ENCODE data around the gene NPEPL1. TPM values are rescaled to one million over a fixed set of nuclear protein-coding genes. Genes with fewer than 3 reads are reported as not detected.

Gene NPEPL1
- polyA plus RNA-seq, 1 donor (not counting 4 experiments of a cell fraction or from before 2014, with no cell fraction given) = 4.4 TPM

DNA sequence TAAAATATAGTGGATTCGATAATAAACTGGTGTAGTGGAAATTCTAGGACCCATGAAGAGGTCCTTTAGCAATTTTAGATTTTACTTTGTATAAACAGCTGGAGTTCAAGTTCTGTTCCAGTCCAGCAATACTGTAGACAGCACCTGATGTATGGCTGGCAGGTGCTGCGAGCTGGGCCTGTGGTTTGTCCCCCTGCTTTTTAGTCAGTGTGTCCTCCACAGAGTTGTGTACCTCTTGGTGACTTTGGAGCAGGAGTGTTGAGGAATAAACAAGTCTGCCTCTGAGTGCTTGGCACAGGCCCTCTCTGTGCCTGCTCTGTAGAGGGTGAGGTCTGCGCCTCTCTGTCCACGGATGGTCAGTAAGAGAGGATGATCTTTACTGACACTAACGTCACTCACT lies 27.7 kb upstream of the NPEPL1 start:
- H3K4me1 ChIP-seq (ENCODE audit: control insufficient read depth, extremely low read depth, insufficient read depth, low read length) = no peaks in the 10 kb centered on the region
- H3K4me2 ChIP-seq (ENCODE audit: control insufficient read depth, extremely low read depth, insufficient read depth, low read depth, low read length) = no peak overlapping the region
- peaks cover 22 to 33% of the 10 kb centered on the region in 2 experiments for H3K36me3 ChIP-seq (ENCODE audit: control insufficient read depth in 2 of 2, extremely low read depth in 1 of 2, insufficient read depth in 2 of 2, low read length in 2 of 2)
- DNase-seq (ENCODE audit: low read depth, low spot score) = no peak
- H3K79me2 ChIP-seq (ENCODE audit: control insufficient read depth, insufficient read depth, low read length) = peaks cover 63% of the 10 kb centered on the region
- H3K9ac ChIP-seq (ENCODE audit: control insufficient read depth, extremely low read depth, insufficient read depth, low read length) = no peak overlapping the region
- no peaks in the 10 kb centered on the region for H3K9me3 ChIP-seq (ENCODE audit: control insufficient read depth, low read depth, low read length)
- H4K20me1 ChIP-seq (ENCODE audit: control insufficient read depth, extremely low read depth, insufficient read depth, low read length) = peaks cover 5% of the 10 kb centered on the region
- H3K27ac ChIP-seq (ENCODE audit: control insufficient read depth, insufficient read depth, low read length) = no peak overlapping the region
- H3K27me3 ChIP-seq (ENCODE audit: control insufficient read depth, extremely low read depth, insufficient read depth, low read length) = no peaks in the 10 kb centered on the region
- dilution Hi-C loops (cut with MboI; ENCODE audit: extremely low pct_ligation_motif_present, low sequenced_read_pairs) = no loop called here
- no peak for FAIRE-seq
- no peak overlapping the region for H3K4me3 ChIP-seq (ENCODE audit: control insufficient read depth in 2 of 3, extremely low read depth in 1 of 3, insufficient read depth in 2 of 3, low read depth in 1 of 3, low read length in 3 of 3)
- TF ChIP-seq, protein P1, sequence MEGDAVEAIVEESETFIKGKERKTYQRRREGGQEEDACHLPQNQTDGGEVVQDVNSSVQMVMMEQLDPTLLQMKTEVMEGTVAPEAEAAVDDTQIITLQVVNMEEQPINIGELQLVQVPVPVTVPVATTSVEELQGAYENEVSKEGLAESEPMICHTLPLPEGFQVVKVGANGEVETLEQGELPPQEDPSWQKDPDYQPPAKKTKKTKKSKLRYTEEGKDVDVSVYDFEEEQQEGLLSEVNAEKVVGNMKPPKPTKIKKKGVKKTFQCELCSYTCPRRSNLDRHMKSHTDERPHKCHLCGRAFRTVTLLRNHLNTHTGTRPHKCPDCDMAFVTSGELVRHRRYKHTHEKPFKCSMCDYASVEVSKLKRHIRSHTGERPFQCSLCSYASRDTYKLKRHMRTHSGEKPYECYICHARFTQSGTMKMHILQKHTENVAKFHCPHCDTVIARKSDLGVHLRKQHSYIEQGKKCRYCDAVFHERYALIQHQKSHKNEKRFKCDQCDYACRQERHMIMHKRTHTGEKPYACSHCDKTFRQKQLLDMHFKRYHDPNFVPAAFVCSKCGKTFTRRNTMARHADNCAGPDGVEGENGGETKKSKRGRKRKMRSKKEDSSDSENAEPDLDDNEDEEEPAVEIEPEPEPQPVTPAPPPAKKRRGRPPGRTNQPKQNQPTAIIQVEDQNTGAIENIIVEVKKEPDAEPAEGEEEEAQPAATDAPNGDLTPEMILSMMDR (optimal IDR thresholded peaks at IDR 0.05 in 1 of 3, IDR thresholded peaks at IDR 0.05 in 1 of 3, conservative IDR thresholded peaks at IDR 0.05 in 1 of 3; ENCODE audit: extremely low read depth in 1 of 3, insufficient read depth in 2 of 3, low read length in 3 of 3) = no peak
- no peak for TF ChIP-seq EZH2 (IDR thresholded peaks at IDR 0.05; ENCODE audit: low read length)
- H3K9me1 ChIP-seq (ENCODE audit: control insufficient read depth, extremely low read depth, insufficient read depth, low read length) = no peaks in the 10 kb centered on the region
- H2AFZ ChIP-seq (ENCODE audit: control insufficient read depth, low read length) = no peak overlapping the region

DNA sequence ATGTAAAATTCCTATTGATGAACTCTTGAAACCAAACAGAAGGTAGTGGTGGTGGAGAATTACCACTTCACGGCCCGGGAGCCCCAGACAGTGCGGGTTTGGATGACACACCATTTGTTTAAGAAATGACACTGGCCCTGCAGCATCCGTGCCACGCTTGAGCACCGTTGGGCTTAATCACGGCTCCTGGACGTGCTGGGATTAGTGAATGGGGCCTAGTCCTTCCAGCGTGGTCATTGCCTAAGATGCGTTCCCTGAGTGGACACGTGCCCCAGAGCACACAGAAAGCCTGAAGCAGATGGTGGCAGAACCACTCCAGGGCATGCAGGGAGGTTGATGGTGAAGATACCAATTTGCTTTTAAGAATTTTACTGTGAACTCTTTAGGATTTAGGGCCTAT lies 27.0 kb upstream of the NPEPL1 start:
- H3K9me1 ChIP-seq (ENCODE audit: control insufficient read depth, extremely low read depth, insufficient read depth, low read length) = no peaks in the 10 kb centered on the region

More for the DNA sequence above, 27.0 kb upstream of the NPEPL1 start:
- TF ChIP-seq, protein P1 (optimal IDR thresholded peaks at IDR 0.05 in 1 of 3, IDR thresholded peaks at IDR 0.05 in 1 of 3, conservative IDR thresholded peaks at IDR 0.05 in 1 of 3; ENCODE audit: extremely low read depth in 1 of 3, insufficient read depth in 2 of 3, low read length in 3 of 3) = no peak
- no peak for TF ChIP-seq EZH2 (IDR thresholded peaks at IDR 0.05; ENCODE audit: low read length)
- Histone ChIP-seq H3K4me2 (ENCODE audit: control insufficient read depth, extremely low read depth, insufficient read depth, low read depth, low read length) (no peak overlapping the region), H3K9me3 (ENCODE audit: control insufficient read depth, low read depth, low read length) (no peaks in the 10 kb centered on the region), H3K27me3 (ENCODE audit: control insufficient read depth, extremely low read depth, insufficient read depth, low read length) (no peaks in the 10 kb centered on the region), H3K36me3 (ENCODE audit: control insufficient read depth in 2 of 2, extremely low read depth in 1 of 2, insufficient read depth in 2 of 2, low read length in 2 of 2) (peaks cover 20 to 37% of the 10 kb centered on the region in 2 experiments), H4K20me1 (ENCODE audit: control insufficient read depth, extremely low read depth, insufficient read depth, low read length) (peaks cover 5% of the 10 kb centered on the region), H3K4me3 (ENCODE audit: control insufficient read depth in 2 of 3, extremely low read depth in 1 of 3, insufficient read depth in 2 of 3, low read depth in 1 of 3, low read length in 3 of 3) (no peak overlapping the region), H3K27ac (ENCODE audit: control insufficient read depth, insufficient read depth, low read length) (no peak overlapping the region), H2AFZ (ENCODE audit: control insufficient read depth, low read length) (no peak overlapping the region), H3K79me2 (ENCODE audit: control insufficient read depth, insufficient read depth, low read length) (peaks cover 59% of the 10 kb centered on the region), H3K4me1 (ENCODE audit: control insufficient read depth, extremely low read depth, insufficient read depth, low read length) (no peaks in the 10 kb centered on the region), H3K9ac (ENCODE audit: control insufficient read depth, extremely low read depth, insufficient read depth, low read length) (no peak overlapping the region)
- FAIRE-seq (no peak), DNase-seq (ENCODE audit: low read depth, low spot score) (no peak)
- dilution Hi-C loops (cut with MboI; ENCODE audit: extremely low pct_ligation_motif_present, low sequenced_read_pairs) = no loop called here
